Measurements from ENCODE around the gene MCMBP.

DNA sequence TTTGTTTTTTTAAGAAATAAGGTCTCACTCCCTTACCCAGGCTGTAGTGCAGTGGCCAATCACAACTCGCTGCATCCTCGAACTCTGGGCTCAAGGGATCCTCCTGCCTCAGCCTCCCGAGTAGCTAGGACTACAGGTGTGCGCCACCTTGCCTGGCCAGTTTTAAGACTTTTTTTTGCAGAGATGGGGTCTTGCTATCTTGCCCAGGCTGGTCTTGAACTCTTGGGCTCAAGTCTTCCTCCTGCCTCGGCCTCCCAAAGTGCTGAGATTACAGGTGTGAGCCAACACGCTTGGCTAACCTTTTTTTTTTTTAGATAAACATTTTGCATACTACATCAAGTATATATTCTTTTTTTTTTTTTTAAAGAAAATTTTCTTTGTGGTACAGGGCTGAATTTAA is 38.0 kb upstream of the MCMBP start:
- no peak for TF ChIP-seq POLR2A (IDR thresholded peaks at IDR 0.05)
- TF ChIP-seq, protein P1, sequence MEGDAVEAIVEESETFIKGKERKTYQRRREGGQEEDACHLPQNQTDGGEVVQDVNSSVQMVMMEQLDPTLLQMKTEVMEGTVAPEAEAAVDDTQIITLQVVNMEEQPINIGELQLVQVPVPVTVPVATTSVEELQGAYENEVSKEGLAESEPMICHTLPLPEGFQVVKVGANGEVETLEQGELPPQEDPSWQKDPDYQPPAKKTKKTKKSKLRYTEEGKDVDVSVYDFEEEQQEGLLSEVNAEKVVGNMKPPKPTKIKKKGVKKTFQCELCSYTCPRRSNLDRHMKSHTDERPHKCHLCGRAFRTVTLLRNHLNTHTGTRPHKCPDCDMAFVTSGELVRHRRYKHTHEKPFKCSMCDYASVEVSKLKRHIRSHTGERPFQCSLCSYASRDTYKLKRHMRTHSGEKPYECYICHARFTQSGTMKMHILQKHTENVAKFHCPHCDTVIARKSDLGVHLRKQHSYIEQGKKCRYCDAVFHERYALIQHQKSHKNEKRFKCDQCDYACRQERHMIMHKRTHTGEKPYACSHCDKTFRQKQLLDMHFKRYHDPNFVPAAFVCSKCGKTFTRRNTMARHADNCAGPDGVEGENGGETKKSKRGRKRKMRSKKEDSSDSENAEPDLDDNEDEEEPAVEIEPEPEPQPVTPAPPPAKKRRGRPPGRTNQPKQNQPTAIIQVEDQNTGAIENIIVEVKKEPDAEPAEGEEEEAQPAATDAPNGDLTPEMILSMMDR (IDR thresholded peaks at IDR 0.05) = no peak

Measured in vagina (tissue), 2 donors.